WTC11 (cell line): ENCODE measurements around the gene DGKH. TPM values are rescaled to one million over a fixed set of nuclear protein-coding genes. Genes with fewer than 3 reads are reported as not detected.

Experiments
- ATAC-seq: fragments of 200-7000 bp; cut with Tn5 transposase; 2 replicates; pipeline ENCODE4 v1.10.0; 2021; ENCODE audit warnings: mild to moderate bottlenecking, moderate library complexity
- CTCF ChIA-PET: fragments of 300-600 bp; sonication (Branson Sonifier 250); formaldehyde crosslinking; loops from one replicate; lab custom pipeline; 2021; ENCODE audit warnings: antibody characterized with exemption; lab: Charles Lee
- POLR2A ChIA-PET: fragments of 350-600 bp; sonication (Branson Sonifier 250); formaldehyde crosslinking; loops from one replicate; lab custom pipeline; 2021; ENCODE audit warnings: antibody characterized with exemption; lab: Charles Lee
- DNase-seq: peaks from one replicate; pipeline ENCODE4 v3.0.0; 2021; ENCODE audit warnings: low spot score
- H3K27ac Mint-ChIP-seq: 2 replicates; pipeline ENCODE4 v1.8.0; 2021; ENCODE audit warnings: mixed read lengths
- H3K27me3 Mint-ChIP-seq: 2 replicates; pipeline ENCODE4 v1.8.0; 2021; ENCODE audit warnings: low read depth, mild to moderate bottlenecking, moderate library complexity, mixed read lengths
- H3K36me3 Mint-ChIP-seq: 2 replicates; pipeline ENCODE4 v1.8.0; 2021; ENCODE audit warnings: mixed read lengths
- H3K4me1 Mint-ChIP-seq: 2 replicates; pipeline ENCODE4 v1.8.0; 2022; ENCODE audit warnings: mixed read lengths
- H3K4me3 Mint-ChIP-seq: 2 replicates; pipeline ENCODE4 v1.8.0; 2021; ENCODE audit warnings: mild to moderate bottlenecking, moderate library complexity, mixed read lengths
- H3K9me3 Mint-ChIP-seq: 2 replicates; pipeline ENCODE4 v1.8.0; 2021; ENCODE audit warnings: mixed read lengths
- ESRRA ChIP-seq: sonication (generic); formaldehyde crosslinking; IDR thresholded peaks from 2 replicates; pipeline ENCODE4 v1.8.1; 2022; ENCODE audit warnings: mild to moderate bottlenecking, missing genetic modification reagents, borderline replicate concordance
- IRF1 ChIP-seq: sonication (generic); formaldehyde crosslinking; IDR thresholded peaks from 2 replicates; pipeline ENCODE4 v1.8.0; 2023; ENCODE audit warnings: missing genetic modification reagents
- JUN ChIP-seq: sonication (generic); formaldehyde crosslinking; IDR thresholded peaks from 2 replicates; pipeline ENCODE4 v1.8.0; 2023; ENCODE audit warnings: mild to moderate bottlenecking, missing genetic modification reagents
- MXD4 ChIP-seq: fragments of 250-450 bp; sonication (Bioruptor Pico); IDR thresholded peaks from 2 replicates; pipeline ENCODE4 v1.8.0; 2021; ENCODE audit warnings: mild to moderate bottlenecking, moderate library complexity, borderline replicate concordance
- NFYB ChIP-seq: sonication (generic); formaldehyde crosslinking; conservative IDR thresholded peaks from 2 replicates; pipeline ENCODE4 v1.8.0; 2022; ENCODE audit warnings: low read depth, missing genetic modification reagents
- PRDM15 ChIP-seq: sonication (generic); formaldehyde crosslinking; IDR thresholded peaks from 2 replicates; pipeline ENCODE4 v1.8.0; 2022; ENCODE audit warnings: missing genetic modification reagents
- STAT6 ChIP-seq: sonication (generic); formaldehyde crosslinking; conservative IDR thresholded peaks from 2 replicates; pipeline ENCODE4 v1.8.1; 2023; ENCODE audit warnings: mild to moderate bottlenecking, low read depth, missing genetic modification reagents, moderate library complexity
- ZBTB21 ChIP-seq: sonication (generic); formaldehyde crosslinking; IDR thresholded peaks from 2 replicates; pipeline ENCODE4 v1.8.1; 2023; ENCODE audit warnings: mild to moderate bottlenecking, missing genetic modification reagents, borderline replicate concordance
- ZNF232 ChIP-seq: sonication (generic); formaldehyde crosslinking; IDR thresholded peaks from 2 replicates; pipeline ENCODE4 v1.8.0; 2022; ENCODE audit warnings: mild to moderate bottlenecking, missing genetic modification reagents
- ZNF423 ChIP-seq: fragments of 250-450 bp; sonication (Bioruptor Pico); IDR thresholded peaks from 2 replicates; pipeline ENCODE4 v2.1.2; 2022; ENCODE audit warnings: mild to moderate bottlenecking, moderate library complexity
- ZNF671 ChIP-seq: fragments of 250-450 bp; sonication (Bioruptor Pico); IDR thresholded peaks from 2 replicates; pipeline ENCODE4 v1.8.0; 2021; ENCODE audit warnings: mild to moderate bottlenecking
- total RNA-seq: library from RNA; stranded (reverse); gene quantifications from 3 replicates; pipeline ENCODE4 v1.2.3, GENCODE V29; 2021
- TF ChIP-seq, protein P1 (sequence below): sonication (generic); formaldehyde crosslinking; IDR thresholded peaks from 2 replicates; pipeline ENCODE4 v1.8.1; 2023; ENCODE audit warnings: mild to moderate bottlenecking, missing genetic modification reagents
- TF ChIP-seq, protein P2 (sequence below): sonication (generic); formaldehyde crosslinking; IDR thresholded peaks from 2 replicates; pipeline ENCODE4 v1.8.1; 2023; ENCODE audit warnings: mild to moderate bottlenecking, missing genetic modification reagents, borderline replicate concordance

Gene DGKH
- total RNA-seq, 1 experiment from 2014 or later: 7.6 TPM

DNA sequence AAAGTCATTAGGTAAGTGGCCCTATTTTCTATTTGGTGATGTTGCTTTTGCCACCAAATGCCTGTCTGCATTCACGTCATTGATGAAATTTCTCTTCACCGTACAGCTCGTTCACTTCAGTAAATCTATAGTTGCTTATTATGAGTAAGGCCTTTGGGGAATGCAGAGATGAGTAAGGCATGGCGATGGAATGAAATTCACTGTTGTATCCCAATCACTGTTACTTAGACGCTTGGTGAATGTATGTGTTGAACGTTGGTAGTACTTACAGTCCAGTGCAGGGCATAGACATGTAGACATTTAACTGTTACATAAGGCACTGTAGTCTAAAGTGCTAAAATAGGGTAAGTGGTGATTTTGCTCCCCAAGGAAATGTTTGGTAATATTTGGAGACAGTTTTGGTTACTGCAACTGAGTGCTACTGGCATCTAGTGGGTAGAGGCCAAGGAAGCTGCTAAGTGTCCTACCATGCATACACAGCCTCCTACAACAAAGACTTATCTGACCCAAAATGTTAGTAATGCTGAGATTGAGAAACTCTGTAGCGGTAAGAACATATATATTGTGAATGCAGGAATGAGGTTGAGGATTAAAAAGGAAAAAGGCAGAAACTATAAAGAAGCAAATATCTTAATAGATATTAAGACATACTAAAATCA is 229.3 kb downstream of the DGKH start:
- POLR2A ChIA-PET: no interaction called here
- TF ChIP-seq ESRRA (CRISPR knock-in tag) (no peak), IRF1 (CRISPR knock-in tag) (no peak), ZNF423 (no peak), MXD4 (CRISPR knock-in tag) (no peak), ZNF232 (CRISPR knock-in tag) (no peak), ZBTB21 (CRISPR knock-in tag) (no peak), JUN (CRISPR knock-in tag) (no peak), PRDM15 (CRISPR knock-in tag) (no peak), NFYB (CRISPR knock-in tag) (no peak), ZNF671 (CRISPR knock-in tag) (no peak), STAT6 (no peak)
- TF ChIP-seq, protein P1, sequence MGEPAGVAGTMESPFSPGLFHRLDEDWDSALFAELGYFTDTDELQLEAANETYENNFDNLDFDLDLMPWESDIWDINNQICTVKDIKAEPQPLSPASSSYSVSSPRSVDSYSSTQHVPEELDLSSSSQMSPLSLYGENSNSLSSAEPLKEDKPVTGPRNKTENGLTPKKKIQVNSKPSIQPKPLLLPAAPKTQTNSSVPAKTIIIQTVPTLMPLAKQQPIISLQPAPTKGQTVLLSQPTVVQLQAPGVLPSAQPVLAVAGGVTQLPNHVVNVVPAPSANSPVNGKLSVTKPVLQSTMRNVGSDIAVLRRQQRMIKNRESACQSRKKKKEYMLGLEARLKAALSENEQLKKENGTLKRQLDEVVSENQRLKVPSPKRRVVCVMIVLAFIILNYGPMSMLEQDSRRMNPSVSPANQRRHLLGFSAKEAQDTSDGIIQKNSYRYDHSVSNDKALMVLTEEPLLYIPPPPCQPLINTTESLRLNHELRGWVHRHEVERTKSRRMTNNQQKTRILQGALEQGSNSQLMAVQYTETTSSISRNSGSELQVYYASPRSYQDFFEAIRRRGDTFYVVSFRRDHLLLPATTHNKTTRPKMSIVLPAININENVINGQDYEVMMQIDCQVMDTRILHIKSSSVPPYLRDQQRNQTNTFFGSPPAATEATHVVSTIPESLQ (CRISPR knock-in tag): no peak
- TF ChIP-seq, protein P2, sequence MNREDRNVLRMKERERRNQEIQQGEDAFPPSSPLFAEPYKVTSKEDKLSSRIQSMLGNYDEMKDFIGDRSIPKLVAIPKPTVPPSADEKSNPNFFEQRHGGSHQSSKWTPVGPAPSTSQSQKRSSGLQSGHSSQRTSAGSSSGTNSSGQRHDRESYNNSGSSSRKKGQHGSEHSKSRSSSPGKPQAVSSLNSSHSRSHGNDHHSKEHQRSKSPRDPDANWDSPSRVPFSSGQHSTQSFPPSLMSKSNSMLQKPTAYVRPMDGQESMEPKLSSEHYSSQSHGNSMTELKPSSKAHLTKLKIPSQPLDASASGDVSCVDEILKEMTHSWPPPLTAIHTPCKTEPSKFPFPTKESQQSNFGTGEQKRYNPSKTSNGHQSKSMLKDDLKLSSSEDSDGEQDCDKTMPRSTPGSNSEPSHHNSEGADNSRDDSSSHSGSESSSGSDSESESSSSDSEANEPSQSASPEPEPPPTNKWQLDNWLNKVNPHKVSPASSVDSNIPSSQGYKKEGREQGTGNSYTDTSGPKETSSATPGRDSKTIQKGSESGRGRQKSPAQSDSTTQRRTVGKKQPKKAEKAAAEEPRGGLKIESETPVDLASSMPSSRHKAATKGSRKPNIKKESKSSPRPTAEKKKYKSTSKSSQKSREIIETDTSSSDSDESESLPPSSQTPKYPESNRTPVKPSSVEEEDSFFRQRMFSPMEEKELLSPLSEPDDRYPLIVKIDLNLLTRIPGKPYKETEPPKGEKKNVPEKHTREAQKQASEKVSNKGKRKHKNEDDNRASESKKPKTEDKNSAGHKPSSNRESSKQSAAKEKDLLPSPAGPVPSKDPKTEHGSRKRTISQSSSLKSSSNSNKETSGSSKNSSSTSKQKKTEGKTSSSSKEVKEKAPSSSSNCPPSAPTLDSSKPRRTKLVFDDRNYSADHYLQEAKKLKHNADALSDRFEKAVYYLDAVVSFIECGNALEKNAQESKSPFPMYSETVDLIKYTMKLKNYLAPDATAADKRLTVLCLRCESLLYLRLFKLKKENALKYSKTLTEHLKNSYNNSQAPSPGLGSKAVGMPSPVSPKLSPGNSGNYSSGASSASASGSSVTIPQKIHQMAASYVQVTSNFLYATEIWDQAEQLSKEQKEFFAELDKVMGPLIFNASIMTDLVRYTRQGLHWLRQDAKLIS (CRISPR knock-in tag): no peak
- DNase-seq: no peak

More for the DNA sequence above, 229.3 kb downstream of the DGKH start:
- 0 out of 2 replicates have a peak overlapping the region, but pooled peaks have one; percentile 28 for H3K27ac Mint-ChIP-seq
- H3K27me3 Mint-ChIP-seq: no peaks in the 10 kb centered on the region
- no peak overlapping the region for H3K4me3 Mint-ChIP-seq
- CTCF ChIA-PET: no interaction called here
- no peaks in the 10 kb centered on the region for H3K9me3 Mint-ChIP-seq
- no peaks in the 10 kb centered on the region for H3K36me3 Mint-ChIP-seq
- H3K4me1 Mint-ChIP-seq: peaks cover 40% of the 10 kb centered on the region
- no peak for ATAC-seq
